ENCODE measurements around the gene ANAPC2.

Gene ANAPC2

DNA sequence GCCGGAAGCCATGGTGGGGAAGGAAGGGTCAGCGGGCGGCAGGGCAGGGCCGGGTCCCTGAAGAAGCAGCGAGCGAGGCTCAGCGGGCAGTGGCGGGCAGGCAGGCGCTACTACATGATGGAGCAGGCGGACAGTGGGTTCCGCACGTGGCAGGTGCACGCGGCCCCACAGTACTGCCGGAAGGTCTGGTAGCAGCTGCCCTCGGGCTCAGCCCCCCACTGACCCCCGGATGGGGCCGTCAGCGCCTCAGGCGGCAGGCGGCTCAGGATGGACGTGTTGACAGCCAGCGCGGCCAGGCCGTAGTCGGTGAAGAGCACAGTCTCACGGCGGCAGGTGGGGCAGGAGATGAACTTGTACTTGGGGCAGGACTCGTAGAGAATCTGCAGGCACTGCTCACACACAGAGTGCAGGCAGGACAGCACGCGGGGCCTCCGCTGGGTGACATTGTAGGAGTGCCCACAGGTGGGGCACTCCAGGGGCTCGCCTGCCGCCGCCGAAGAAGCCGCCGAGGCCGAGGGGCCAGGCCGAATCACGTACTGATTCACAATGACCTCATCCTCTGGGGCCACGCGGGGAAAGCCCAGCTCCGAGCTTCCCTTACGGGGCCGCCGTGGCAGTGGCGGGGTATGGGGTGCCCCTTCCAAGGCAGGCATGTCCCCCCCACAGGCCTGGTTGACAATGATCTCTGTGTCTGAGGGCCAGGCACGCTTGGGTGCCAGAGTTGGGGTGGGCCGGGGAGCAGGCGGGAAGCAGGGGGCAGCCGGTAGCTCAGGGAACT is 32.1 kb upstream of the ANAPC2 start:
- H3K36me3 Mint-ChIP-seq = no peaks in the 10 kb centered on the region
- H3K27ac Mint-ChIP-seq = no peak overlapping the region
- no peaks in the 10 kb centered on the region for H3K9me3 Mint-ChIP-seq (ENCODE audit: low read depth)
- no peaks in the 10 kb centered on the region for H3K27me3 Mint-ChIP-seq
- peak overlapping the region; percentile 52 for H3K4me3 Mint-ChIP-seq
- H3K4me1 Mint-ChIP-seq (ENCODE audit: low read depth) = peaks cover 2% of the 10 kb centered on the region

DNA sequence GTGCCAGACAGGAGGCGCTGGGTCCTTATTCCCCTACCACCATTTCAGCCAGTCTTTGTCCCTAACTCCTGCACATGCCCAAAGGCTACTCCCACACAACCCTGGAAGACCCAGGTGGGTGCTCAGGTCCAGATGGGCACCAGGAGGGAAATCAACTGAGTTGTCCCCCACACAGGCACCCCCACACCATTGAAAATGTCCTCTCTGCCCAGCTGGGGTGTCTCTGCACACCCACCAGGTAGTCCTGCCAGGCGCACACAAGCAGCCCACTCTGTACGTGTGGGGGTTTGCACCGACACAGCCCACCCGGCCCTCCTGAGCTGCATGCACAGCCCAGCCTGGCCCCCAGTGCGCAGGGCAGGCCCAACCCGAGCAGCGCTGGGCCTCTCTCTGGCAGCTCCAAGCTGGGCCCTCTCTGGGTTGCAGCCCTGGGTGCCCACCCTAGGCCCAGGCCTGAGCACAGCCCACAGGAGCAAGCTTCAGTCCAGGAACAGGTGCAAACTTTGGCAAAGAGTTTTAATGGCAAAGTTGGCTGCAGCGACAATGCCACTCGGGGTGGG is 31.5 kb upstream of the ANAPC2 start:
- Mint-ChIP-seq H3K4me1 (ENCODE audit: low read depth) (peaks cover 2% of the 10 kb centered on the region), H3K9me3 (ENCODE audit: low read depth) (no peaks in the 10 kb centered on the region), H3K27me3 (no peaks in the 10 kb centered on the region), H3K4me3 (no peak overlapping the region), H3K36me3 (no peaks in the 10 kb centered on the region), H3K27ac (no peak overlapping the region)

DNA sequence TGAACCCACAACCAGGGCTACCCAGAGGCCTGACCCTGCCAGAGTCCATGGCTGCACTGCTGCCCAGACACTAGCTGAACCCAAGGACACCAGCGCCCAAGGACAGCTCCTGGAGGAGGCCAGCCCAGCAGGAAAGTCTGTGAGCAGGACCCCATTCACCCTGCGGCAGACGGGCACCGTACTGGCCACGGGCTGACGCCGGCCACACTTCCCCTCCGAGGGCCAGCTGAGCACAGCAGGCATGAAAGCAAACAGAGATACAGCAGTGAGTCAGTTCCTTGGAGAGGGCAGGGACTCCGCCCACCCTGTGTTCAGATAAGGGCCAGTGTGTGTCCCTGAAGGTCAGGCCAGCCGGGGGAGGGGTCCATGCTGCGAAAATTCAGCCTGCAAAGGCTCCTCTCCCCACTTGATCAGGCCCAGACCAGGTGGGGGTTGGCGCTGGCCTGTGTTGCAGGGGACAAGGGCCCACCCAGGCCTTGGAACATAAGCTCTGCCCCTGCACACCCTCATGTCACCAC is 30.5 kb upstream of the ANAPC2 start:
- Mint-ChIP-seq H3K4me3 (no peak overlapping the region), H3K36me3 (no peaks in the 10 kb centered on the region), H3K9me3 (ENCODE audit: low read depth) (no peaks in the 10 kb centered on the region), H3K4me1 (ENCODE audit: low read depth) (no peaks in the 10 kb centered on the region), H3K27me3 (no peaks in the 10 kb centered on the region), H3K27ac (no peak overlapping the region)

DNA sequence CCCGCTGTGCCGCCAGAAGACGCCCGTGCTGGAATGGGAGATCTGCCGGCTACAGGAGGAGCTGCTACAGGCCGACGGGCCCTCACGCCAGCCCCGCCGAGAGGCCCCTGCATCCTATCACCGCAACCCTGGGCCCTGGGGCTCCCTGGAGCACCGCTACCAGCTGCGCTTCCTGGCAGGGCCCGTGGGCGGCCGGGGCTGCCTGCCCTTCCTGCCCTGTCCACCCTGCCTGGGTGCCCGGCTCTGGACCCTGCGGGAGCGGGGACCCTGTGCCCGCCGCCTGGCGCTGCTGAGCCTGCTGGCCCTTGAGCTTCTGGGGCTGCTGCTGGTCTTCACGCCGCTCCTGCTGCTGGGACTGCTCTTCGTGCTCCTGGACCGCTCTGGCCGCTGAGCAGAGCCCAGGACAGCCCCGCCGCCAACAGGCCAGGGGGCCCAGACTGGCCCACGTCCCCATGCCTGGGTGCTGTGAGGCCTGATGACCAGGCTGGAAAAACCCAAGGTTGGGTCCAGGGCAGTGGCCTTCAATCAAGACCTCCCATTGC is 29.9 kb upstream of the ANAPC2 start:
- Mint-ChIP-seq H3K9me3 (ENCODE audit: low read depth) (no peaks in the 10 kb centered on the region), H3K4me3 (no peak overlapping the region), H3K36me3 (no peaks in the 10 kb centered on the region), H3K27ac (no peak overlapping the region), H3K4me1 (ENCODE audit: low read depth) (no peaks in the 10 kb centered on the region), H3K27me3 (no peaks in the 10 kb centered on the region)

DNA sequence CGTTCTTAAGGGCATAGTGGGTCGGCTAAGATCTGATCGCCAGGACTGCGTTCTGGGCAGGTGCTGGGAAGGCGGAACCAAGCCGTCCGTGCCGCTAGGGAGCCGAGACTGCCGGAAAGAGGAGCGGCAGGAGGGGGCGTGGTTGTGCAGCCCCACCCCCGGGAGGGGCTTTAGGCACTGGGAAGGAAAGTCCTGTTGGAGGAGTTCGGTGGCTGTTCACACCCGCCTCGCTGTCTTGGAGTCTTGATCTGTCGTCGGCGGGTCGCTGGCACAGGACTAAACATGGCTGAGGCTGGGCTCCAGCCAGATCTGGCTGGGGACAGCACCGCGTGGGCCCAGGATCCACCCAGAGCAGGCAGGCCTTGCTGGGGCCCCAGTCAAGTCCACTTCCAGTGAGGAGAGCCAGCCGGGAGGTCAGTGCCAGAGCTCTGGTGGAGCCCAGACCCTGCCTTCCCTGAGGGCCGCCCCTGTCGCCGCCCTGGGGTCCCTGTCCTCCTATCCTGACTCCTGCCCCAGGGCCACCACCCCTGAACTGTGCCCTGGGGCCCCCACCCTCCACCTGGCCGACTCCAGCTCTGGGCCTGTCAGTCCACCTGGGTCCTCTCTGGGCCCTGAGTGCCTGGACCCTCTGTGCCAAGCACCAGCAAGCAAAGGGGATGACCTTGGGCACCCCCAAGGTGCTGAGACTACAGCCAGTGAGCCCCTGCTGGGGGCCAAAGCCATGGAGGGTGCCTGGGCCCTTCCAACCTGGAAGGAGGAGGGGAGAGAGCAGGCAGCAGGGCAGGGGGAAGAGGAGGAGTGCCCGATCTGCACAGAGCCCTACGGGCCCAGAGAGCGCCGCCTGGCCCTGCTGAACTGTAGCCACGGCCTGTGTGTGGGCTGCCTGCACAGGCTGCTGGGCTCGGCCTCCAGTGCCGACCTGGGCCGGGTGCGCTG is 29.2 kb upstream of the ANAPC2 start:
- Mint-ChIP-seq H3K36me3 (no peaks in the 10 kb centered on the region), H3K9me3 (ENCODE audit: low read depth) (no peaks in the 10 kb centered on the region), H3K4me3 (no peak overlapping the region), H3K27ac (no peak overlapping the region), H3K4me1 (ENCODE audit: low read depth) (no peaks in the 10 kb centered on the region), H3K27me3 (no peaks in the 10 kb centered on the region)

DNA sequence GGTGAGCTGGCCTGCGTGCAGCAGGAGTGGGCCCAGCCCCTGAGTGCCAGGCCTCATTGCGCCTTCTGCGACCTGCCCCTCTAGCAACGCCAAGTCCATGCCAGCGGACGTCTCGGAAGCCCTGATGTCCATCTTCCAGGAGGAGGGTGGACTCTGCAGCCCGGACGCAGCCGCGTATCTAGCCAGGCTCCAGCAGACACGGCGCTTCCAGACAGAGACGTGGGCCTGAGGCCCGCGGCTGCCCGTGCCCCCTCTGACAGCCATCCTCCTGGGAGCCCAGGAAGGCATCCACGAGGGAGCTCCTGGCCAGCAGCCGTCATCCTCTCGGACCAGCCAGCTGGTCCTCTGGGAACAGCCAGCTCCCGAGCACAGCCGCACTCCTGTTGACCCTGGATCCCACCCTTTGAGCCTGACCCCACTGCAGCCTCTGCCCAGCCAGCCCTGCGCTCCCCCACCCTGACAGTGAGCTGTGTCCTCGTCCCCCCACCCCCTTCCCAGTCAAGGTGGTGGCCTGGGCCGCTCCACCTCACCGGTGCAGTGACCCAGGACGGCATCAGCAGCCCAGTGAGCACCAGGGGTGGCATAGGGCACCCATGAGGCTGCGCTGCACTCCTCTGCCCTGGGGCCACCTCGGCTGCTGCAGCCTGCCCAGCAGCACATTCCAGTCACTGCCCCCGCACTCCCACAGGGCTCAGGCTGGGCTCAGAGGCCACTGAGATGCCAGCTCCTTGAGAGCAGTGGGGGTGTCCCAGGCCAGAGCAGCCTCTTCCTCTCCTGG is 28.0 kb upstream of the ANAPC2 start:
- Mint-ChIP-seq H3K27me3 (no peaks in the 10 kb centered on the region), H3K9me3 (ENCODE audit: low read depth) (no peaks in the 10 kb centered on the region)

DNA sequence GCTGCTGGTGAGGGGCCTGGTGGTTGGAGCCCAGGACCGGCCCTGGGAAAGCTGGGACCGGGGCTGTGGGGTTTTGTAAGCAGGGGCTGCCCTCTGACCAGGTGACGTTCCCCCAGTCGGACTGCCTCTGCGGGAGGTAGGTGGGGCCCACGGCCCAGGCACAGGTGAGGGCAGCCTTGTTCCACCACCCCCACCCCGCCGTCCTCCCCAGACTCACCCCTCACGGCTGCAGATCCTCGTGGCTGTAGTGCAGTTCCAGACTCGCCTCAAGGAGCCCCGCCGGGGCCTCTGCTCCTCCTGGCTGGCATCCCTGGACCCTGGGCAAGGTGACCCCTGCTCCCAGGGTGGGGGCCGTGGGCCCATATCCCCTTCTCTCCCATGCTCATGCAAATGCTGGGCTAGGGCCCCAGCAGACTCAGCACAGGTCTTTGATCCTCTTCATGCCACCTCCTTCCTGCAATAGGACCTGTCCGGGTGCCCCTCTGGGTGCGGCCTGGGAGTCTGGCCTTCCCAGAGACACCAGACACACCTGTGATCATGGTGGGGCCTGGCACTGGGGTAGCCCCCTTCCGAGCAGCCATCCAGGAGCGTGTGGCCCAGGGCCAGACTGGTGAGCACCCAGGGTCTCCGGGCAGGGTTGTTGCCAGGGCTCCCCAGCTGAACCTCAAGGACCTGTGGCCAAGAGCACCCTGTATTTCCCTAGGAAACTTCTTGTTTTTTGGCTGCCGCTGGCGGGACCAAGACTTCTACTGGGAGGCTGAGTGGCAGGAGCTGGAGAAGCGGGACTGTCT is 27.0 kb upstream of the ANAPC2 start:
- Mint-ChIP-seq H3K36me3 (no peaks in the 10 kb centered on the region), H3K4me3 (no peak overlapping the region), H3K4me1 (ENCODE audit: low read depth) (no peaks in the 10 kb centered on the region)

More for the DNA sequence above, 28.0 kb upstream of the ANAPC2 start:
- no peaks in the 10 kb centered on the region for H3K4me1 Mint-ChIP-seq (ENCODE audit: low read depth)
- H3K36me3 Mint-ChIP-seq = no peaks in the 10 kb centered on the region
- no peak overlapping the region for H3K27ac Mint-ChIP-seq
- no peak overlapping the region for H3K4me3 Mint-ChIP-seq

DNA sequence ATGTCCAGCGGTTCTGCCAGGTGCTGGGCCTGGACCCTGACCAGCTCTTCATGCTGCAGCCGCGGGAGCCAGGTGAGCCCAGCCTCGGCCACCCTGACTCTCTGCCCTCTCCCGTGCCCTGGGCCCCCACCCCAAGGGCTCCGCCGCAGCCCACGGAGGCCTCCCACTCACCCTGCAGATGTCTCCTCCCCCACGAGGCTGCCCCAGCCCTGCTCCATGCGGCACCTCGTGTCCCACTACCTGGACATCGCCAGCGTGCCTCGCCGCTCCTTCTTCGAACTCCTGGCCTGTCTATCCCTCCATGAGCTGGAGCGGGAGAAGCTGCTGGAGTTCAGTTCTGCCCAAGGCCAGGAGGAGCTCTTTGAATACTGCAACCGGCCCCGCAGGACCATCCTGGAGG is 26.3 kb upstream of the ANAPC2 start:
- Mint-ChIP-seq H3K4me3 (no peak overlapping the region), H3K4me1 (ENCODE audit: low read depth) (no peaks in the 10 kb centered on the region), H3K27ac (no peak overlapping the region), H3K36me3 (no peaks in the 10 kb centered on the region), H3K9me3 (ENCODE audit: low read depth) (no peaks in the 10 kb centered on the region), H3K27me3 (no peaks in the 10 kb centered on the region)

More for the DNA sequence above, 27.0 kb upstream of the ANAPC2 start:
- H3K27me3 Mint-ChIP-seq = no peaks in the 10 kb centered on the region
- no peaks in the 10 kb centered on the region for H3K9me3 Mint-ChIP-seq (ENCODE audit: low read depth)
- H3K27ac Mint-ChIP-seq = no peak overlapping the region

DNA sequence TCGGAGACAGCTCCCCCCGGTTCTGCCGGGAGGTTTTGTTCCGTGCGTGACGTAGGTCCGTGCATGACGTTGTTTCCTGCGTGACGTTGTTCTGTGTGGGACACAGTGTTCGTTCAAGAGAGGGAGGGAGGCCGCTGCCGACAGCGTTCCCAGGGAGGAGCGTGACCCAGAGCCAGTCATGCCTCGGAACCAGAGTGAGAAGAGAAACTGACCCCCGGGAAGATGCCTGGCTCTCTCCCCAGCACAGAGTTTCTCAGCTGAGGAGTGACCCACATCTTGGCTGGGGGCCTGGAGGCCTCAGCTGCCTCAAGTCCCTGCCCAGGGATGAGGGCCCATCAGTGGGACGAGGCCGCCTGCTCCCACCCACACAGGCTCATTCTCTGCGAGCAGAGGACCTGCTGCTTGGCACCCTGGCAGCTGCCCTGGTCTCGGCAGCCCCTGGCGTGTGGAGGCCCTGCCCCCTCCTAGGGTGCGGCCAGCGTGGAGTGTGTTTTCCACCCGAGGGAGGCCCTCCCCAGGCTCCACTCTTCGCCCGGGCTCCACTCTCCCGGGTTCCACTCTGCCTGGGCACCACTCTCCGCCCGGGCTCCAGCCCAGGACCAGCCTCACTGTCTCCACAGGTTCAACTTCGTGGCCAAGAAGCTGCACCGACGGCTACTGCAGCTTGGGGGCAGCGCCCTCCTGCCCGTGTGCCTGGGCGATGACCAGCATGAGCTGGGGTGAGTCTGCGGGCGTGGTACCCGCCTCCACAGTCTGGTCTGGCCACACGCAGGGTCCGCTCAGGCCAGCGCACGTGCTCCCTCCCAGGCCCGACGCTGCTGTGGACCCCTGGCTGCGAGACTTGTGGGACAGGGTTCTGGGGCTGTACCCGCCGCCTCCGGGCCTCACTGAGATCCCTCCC is 25.1 kb upstream of the ANAPC2 start:
- Mint-ChIP-seq H3K27me3 (no peaks in the 10 kb centered on the region), H3K36me3 (no peaks in the 10 kb centered on the region), H3K4me1 (ENCODE audit: low read depth) (no peaks in the 10 kb centered on the region), H3K27ac (no peak overlapping the region), H3K4me3 (no peak overlapping the region), H3K9me3 (ENCODE audit: low read depth) (no peaks in the 10 kb centered on the region)

DNA sequence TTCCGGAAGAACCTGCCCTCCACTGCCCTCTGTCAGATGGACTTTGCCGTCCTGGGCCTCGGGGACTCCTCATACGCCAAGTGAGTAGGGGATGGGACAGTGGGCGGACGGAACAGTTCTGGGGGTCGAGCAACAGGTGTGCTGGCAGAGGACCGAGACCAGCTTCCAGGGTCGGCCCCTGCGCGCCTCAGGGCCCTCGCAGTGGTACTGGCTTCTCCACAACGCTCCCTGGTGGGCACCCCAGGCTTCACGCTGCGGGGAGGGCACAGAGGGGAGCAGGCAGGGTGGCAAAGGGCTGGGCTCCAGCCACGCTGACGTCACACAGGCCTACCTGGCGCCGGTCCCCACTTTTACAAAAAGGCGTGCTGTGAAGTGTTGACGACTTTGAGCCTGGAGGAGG is 24.2 kb upstream of the ANAPC2 start:
- no peaks in the 10 kb centered on the region for H3K27me3 Mint-ChIP-seq

DNA sequence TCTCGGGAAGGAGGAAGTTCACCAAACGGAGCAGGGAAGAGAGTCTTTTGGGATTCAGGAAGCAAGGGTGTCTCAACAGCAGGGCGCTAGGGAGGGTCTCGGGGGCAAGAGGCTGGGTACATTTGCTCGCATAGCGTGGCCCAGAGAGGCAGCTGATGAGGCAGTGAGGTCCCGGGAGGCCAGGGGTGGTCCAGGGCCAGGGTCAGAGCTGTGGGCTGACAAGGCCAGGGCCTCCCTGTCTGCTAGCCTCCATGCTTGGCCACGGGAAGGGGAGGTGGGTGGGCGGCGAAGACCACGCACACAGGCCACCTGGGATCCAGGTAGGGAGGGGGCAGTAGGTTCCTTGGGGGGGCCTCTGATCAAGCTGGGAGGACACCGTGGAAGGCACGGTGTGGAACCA is 23.2 kb upstream of the ANAPC2 start:
- no peak overlapping the region for H3K27ac Mint-ChIP-seq
- no peaks in the 10 kb centered on the region for H3K27me3 Mint-ChIP-seq
- H3K4me1 Mint-ChIP-seq (ENCODE audit: low read depth) = peaks cover 11% of the 10 kb centered on the region
- no peak overlapping the region for H3K4me3 Mint-ChIP-seq
- no peaks in the 10 kb centered on the region for H3K9me3 Mint-ChIP-seq (ENCODE audit: low read depth)
- peaks cover 3% of the 10 kb centered on the region for H3K36me3 Mint-ChIP-seq

More for the DNA sequence above, 24.2 kb upstream of the ANAPC2 start:
- Mint-ChIP-seq H3K27ac (no peak overlapping the region), H3K36me3 (peaks cover 1% of the 10 kb centered on the region), H3K9me3 (ENCODE audit: low read depth) (no peaks in the 10 kb centered on the region), H3K4me3 (no peak overlapping the region), H3K4me1 (ENCODE audit: low read depth) (peaks cover 1% of the 10 kb centered on the region)

DNA sequence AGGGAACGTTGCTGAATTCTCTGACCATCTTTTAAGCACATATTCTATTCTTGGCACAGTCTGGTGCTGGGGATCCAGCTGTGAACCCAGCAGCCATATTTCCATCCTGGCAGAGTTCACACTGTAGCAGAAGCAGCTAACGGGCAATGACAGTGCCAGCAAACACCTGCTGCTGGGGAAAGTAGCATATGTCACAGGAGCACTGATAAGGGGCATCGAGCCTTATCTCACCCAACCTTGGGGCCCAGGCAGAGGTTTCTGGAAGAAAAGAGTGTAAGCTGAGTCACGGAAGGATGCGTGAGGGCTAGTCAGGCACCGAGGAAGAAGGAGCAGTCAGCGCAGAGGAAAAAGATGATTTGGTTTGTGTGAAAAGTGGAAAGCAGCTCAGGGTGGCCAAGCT is 18.2 kb upstream of the ANAPC2 start:
- no peaks in the 10 kb centered on the region for H3K27me3 Mint-ChIP-seq
- H3K36me3 Mint-ChIP-seq = peaks cover 3% of the 10 kb centered on the region
- H3K4me1 Mint-ChIP-seq (ENCODE audit: low read depth) = peaks cover 35% of the 10 kb centered on the region
- H3K9me3 Mint-ChIP-seq (ENCODE audit: low read depth) = no peaks in the 10 kb centered on the region
- peak overlapping the region; percentile 90 for H3K4me3 Mint-ChIP-seq
- H3K27ac Mint-ChIP-seq = peak overlapping the region; percentile 85

Data from activated naive CD8-positive, alpha-beta T cell (primary cell).